HG03095 (cell line): ENCODE results near the gene ZNRF1.
"Not testable (repeated sequence)": the region's sequence is repeated elsewhere in the genome, so short reads cannot be mapped to it uniquely, and the experiment has no call there.

Source experiments
- ATAC-seq: cut with Tn5 transposase; IDR thresholded peaks from one replicate; pipeline ENCODE4 v1.9.1; 2021; ENCODE audit warnings: moderate library complexity; ENCODE audit not compliant: unreplicated experiment

Gene ZNRF1

GRCh38 chr16:75000481-75001081, 1.8 kb downstream of the ZNRF1 start:
- no peak for ATAC-seq

GRCh38 chr16:75002474-75002873, 3.6 kb downstream of the ZNRF1 start:
- ATAC-seq = no peak

- ATAC-seq = no peak
These were observed 5.1 kb downstream of the ZNRF1 start for GRCh38 chr16:75003931-75004330.

- no peak for ATAC-seq
These were observed 5.6 kb downstream of the ZNRF1 start for GRCh38 chr16:75004460-75004859.

GRCh38 chr16:75005697-75006096, 6.9 kb downstream of the ZNRF1 start:
- ATAC-seq = no peak

- no peak for ATAC-seq
These were observed 8.6 kb downstream of the ZNRF1 start for GRCh38 chr16:75007443-75007842.

GRCh38 chr16:75010427-75010826, 11.6 kb downstream of the ZNRF1 start:
- no peak for ATAC-seq

GRCh38 chr16:75011634-75012307, 12.9 kb downstream of the ZNRF1 start:
- ATAC-seq = peak; percentile 63

GRCh38 chr16:75012380-75013081, 13.7 kb downstream of the ZNRF1 start:
- peak; percentile 12 for ATAC-seq

- not testable (repeated sequence) for ATAC-seq
These were observed 14.3 kb downstream of the ZNRF1 start for GRCh38 chr16:75013123-75013522.

- no peak for ATAC-seq
These were observed 15.5 kb downstream of the ZNRF1 start for GRCh38 chr16:75014318-75014717.

GRCh38 chr16:75016451-75017081, 17.7 kb downstream of the ZNRF1 start:
- ATAC-seq = not testable (repeated sequence)

- no peak for ATAC-seq
These were observed 19.1 kb downstream of the ZNRF1 start for GRCh38 chr16:75017670-75018525.

GRCh38 chr16:75019007-75019406, 20.2 kb downstream of the ZNRF1 start:
- no peak for ATAC-seq

- ATAC-seq = no peak
These were observed 20.8 kb downstream of the ZNRF1 start for GRCh38 chr16:75019586-75019985.

GRCh38 chr16:75021410-75021809, 22.6 kb downstream of the ZNRF1 start:
- no peak for ATAC-seq

- no peak for ATAC-seq
These were observed 23.7 kb downstream of the ZNRF1 start for GRCh38 chr16:75022567-75022966.

- ATAC-seq = no peak
These were observed 24.2 kb downstream of the ZNRF1 start for GRCh38 chr16:75023009-75023408.

GRCh38 chr16:75024182-75024581, 25.4 kb downstream of the ZNRF1 start:
- ATAC-seq = no peak

- no peak for ATAC-seq
These were observed 25.8 kb downstream of the ZNRF1 start for GRCh38 chr16:75024594-75024993.

- no peak for ATAC-seq
These were observed 26.9 kb downstream of the ZNRF1 start for GRCh38 chr16:75025761-75026160.
